ENCODE measurements around the gene MASP2.

DNA sequence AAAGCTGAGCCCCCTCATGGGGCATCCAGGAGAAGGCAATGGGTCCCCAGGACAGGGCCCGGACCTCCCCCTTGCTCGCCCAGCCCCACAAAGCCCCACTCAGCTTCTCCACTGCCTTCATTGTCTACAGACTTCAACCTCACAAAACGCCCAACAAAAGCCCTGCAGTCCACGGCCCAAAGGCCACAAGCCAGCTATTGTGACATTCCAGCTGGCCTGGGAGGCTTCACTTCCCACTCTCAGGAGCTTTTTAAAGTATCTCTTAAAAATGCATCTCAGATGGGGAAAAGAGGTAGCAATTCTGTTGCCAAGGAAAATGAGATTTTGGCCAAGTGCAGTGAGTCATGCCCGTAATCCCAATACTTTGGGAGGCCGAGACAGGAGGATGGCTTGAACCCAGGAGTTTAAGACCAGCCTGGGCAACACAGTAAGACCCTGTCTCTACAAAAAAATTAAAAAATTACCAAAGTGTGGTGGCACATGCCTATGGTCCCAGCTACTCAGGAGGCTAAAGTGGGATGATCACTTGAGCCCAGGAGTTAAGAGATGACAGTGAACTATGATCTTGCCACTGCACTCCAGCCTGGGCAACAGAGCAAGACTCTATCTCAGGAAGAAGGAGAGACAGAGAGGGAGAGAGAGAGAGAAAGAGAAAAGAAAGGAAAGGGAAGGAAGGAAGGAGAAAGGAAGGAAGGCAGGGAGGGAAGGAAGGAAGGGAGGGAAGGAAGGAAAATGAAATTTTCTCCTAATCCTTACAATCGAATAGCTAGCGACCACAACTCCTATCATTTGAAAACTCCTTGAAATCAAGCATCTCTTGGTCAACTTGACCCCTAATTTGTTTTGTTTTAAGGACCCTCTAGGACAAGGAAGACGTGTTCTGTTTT, 66.0 kb downstream of the MASP2 start:
- TF ChIP-seq POLR2A (IDR thresholded peaks at IDR 0.05; ENCODE audit: low read depth, low read length) (no peak), POLR2AphosphoS5 (IDR thresholded peaks at IDR 0.05; ENCODE audit: low read depth, low read length) (no peak), POU2F2 (IDR thresholded peaks at IDR 0.05; ENCODE audit: low read depth, low read length) (no peak), TAF1 (IDR thresholded peaks at IDR 0.05; ENCODE audit: low read depth, low read length) (no peak)

Data from GM12891 (cell line).